ENCODE results near the gene OGA.

OGA gene

GRCh38 chr10:101766753-101767599 is 51.3 kb downstream of the OGA start:
- Histone ChIP-seq H3K27ac (no peak overlapping the region), H3K9me3 (no peaks in the 10 kb centered on the region), H3K4me3 (ENCODE audit: low read depth in 1 of 2, low read length in 1 of 2) (no peak overlapping the region), H3K4me1 (ENCODE audit: control insufficient read depth in 1 of 2, insufficient read depth in 1 of 2, low read depth in 1 of 2, low read length in 1 of 2) (no peaks in the 10 kb centered on the region), H3K36me3 (no peaks in the 10 kb centered on the region), H3K27me3 (peaks cover 97% of the 10 kb centered on the region)
- no peak for TF ChIP-seq CTCF (IDR thresholded peaks at IDR 0.05)

- peaks cover 97% of the 10 kb centered on the region for H3K27me3 ChIP-seq
- no peaks in the 10 kb centered on the region for H3K36me3 ChIP-seq
- H3K9me3 ChIP-seq, result no peaks in the 10 kb centered on the region
- H3K4me1 ChIP-seq (ENCODE audit: control insufficient read depth in 1 of 2, insufficient read depth in 1 of 2, low read depth in 1 of 2, low read length in 1 of 2), result no peaks in the 10 kb centered on the region
- no peak for TF ChIP-seq CTCF (IDR thresholded peaks at IDR 0.05)
- H3K4me3 ChIP-seq (ENCODE audit: low read depth in 1 of 2, low read length in 1 of 2), result no peak overlapping the region
- H3K27ac ChIP-seq, result no peak overlapping the region
These were observed 51.9 kb downstream of the OGA start for GRCh38 chr10:101766306-101766705.

- H3K36me3 ChIP-seq, result no peaks in the 10 kb centered on the region
- no peaks in the 10 kb centered on the region for H3K4me1 ChIP-seq (ENCODE audit: control insufficient read depth in 1 of 2, insufficient read depth in 1 of 2, low read depth in 1 of 2, low read length in 1 of 2)
- no peaks in the 10 kb centered on the region for H3K9me3 ChIP-seq
- H3K27ac ChIP-seq, result no peak overlapping the region
- H3K4me3 ChIP-seq (ENCODE audit: low read depth in 1 of 2, low read length in 1 of 2), result no peak overlapping the region
- no peak for TF ChIP-seq CTCF (IDR thresholded peaks at IDR 0.05)
- H3K27me3 ChIP-seq, result peaks cover 94% of the 10 kb centered on the region
These were observed 55.0 kb downstream of the OGA start for GRCh38 chr10:101763141-101763846.

GRCh38 chr10:101762736-101763135 is 55.5 kb downstream of the OGA start:
- Histone ChIP-seq H3K9me3 (no peaks in the 10 kb centered on the region), H3K4me1 (ENCODE audit: control insufficient read depth in 1 of 2, insufficient read depth in 1 of 2, low read depth in 1 of 2, low read length in 1 of 2) (no peaks in the 10 kb centered on the region), H3K27me3 (peaks cover 93% of the 10 kb centered on the region), H3K4me3 (ENCODE audit: low read depth in 1 of 2, low read length in 1 of 2) (no peak overlapping the region), H3K27ac (no peak overlapping the region), H3K36me3 (no peaks in the 10 kb centered on the region)
- no peak for TF ChIP-seq CTCF (IDR thresholded peaks at IDR 0.05)

GRCh38 chr10:101761226-101761625 is 57.0 kb downstream of the OGA start:
- Histone ChIP-seq H3K36me3 (no peaks in the 10 kb centered on the region), H3K4me3 (ENCODE audit: low read depth in 1 of 2, low read length in 1 of 2) (no peak overlapping the region), H3K27me3 (peaks cover 91% of the 10 kb centered on the region), H3K27ac (no peak overlapping the region), H3K9me3 (no peaks in the 10 kb centered on the region), H3K4me1 (ENCODE audit: control insufficient read depth in 1 of 2, insufficient read depth in 1 of 2, low read depth in 1 of 2, low read length in 1 of 2) (no peaks in the 10 kb centered on the region)
- no peak for TF ChIP-seq CTCF (IDR thresholded peaks at IDR 0.05)

All from neutrophil (primary cell).